GM23338 (cell line): ENCODE measurements around the gene DPYD. TPM values are rescaled to one million over a fixed set of nuclear protein-coding genes. Genes with fewer than 3 reads are reported as not detected.

Source experiments
- ATAC-seq: fragments of 200-7000 bp; cut with Tn5 transposase; 3 replicates; pipeline ENCODE4 v1.9.1; 2020
- DNase-seq: peaks from one replicate; pipeline ENCODE4 v3.0.0-alpha.2; 2015; ENCODE audit warnings: low spot score
- H2AFZ ChIP-seq: fragments of 200-600 bp; sonication (generic); 2 replicates; pipeline ENCODE4 v1.8.0; 2016; ENCODE audit warnings: antibody characterized with exemption, mild to moderate bottlenecking, moderate library complexity
- H3F3A ChIP-seq: fragments of 200-600 bp; sonication (generic); replicated peaks from 2 replicates; pipeline ENCODE4 v1.8.0; 2017; ENCODE audit warnings: antibody characterized with exemption, mixed run types, low read depth
- H3K27ac ChIP-seq: fragments of 200-600 bp; sonication (generic); 2 replicates; pipeline ENCODE4 v1.6.1; 2016; ENCODE audit warnings: low read depth
- H3K27me3 ChIP-seq: fragments of 200-600 bp; sonication (generic); 2 replicates; pipeline ENCODE4 v1.8.0; 2016; ENCODE audit warnings: mild to moderate bottlenecking, mixed run types, moderate library complexity; ENCODE audit not compliant: insufficient read depth
- H3K36me3 ChIP-seq: fragments of 200-600 bp; sonication (generic); 2 replicates; pipeline ENCODE4 v1.8.0; 2016; ENCODE audit warnings: mild to moderate bottlenecking; ENCODE audit not compliant: insufficient read depth
- H3K4me1 ChIP-seq: fragments of 200-600 bp; sonication (generic); 2 replicates; pipeline ENCODE4 v1.8.0; 2016; ENCODE audit warnings: mild to moderate bottlenecking, moderate library complexity; ENCODE audit not compliant: insufficient read depth
- H3K4me2 ChIP-seq: fragments of 200-600 bp; sonication (generic); 2 replicates; pipeline ENCODE4 v1.7.1; 2017; ENCODE audit warnings: mixed run types
- H3K4me3 ChIP-seq: fragments of 200-600 bp; sonication (generic); 2 replicates; pipeline ENCODE4 v1.6.1; 2016; ENCODE audit warnings: mixed run types
- H3K79me2 ChIP-seq: fragments of 200-600 bp; sonication (generic); replicated peaks from 2 replicates; pipeline ENCODE4 v1.8.0; 2017; ENCODE audit warnings: mild to moderate bottlenecking; ENCODE audit not compliant: insufficient read depth
- H3K9me2 ChIP-seq: fragments of 200-600 bp; sonication (generic); 2 replicates; pipeline ENCODE4 v1.8.0; 2017; ENCODE audit not compliant: insufficient read depth
- H4K20me1 ChIP-seq: fragments of 200-600 bp; sonication (generic); replicated peaks from 2 replicates; pipeline ENCODE4 v1.8.0; 2017; ENCODE audit warnings: mild to moderate bottlenecking; ENCODE audit not compliant: insufficient read depth
- H3K27ac Mint-ChIP-seq: 2 replicates; pipeline ENCODE4 v1.8.0; 2020; ENCODE audit warnings: inconsistent platforms, mild to moderate bottlenecking, moderate library complexity, mixed read lengths
- H3K27me3 Mint-ChIP-seq: 3 replicates; pipeline ENCODE4 v1.8.0; 2022; ENCODE audit warnings: low read depth, mild to moderate bottlenecking, moderate library complexity, mixed read lengths, inconsistent platforms; ENCODE audit not compliant: insufficient read depth, poor library complexity
- H3K36me3 Mint-ChIP-seq: 3 replicates; pipeline ENCODE4 v1.8.0; 2021; ENCODE audit warnings: low read depth, mild to moderate bottlenecking, inconsistent platforms, moderate library complexity, mixed read lengths
- H3K4me1 Mint-ChIP-seq: 3 replicates; pipeline ENCODE4 v1.8.0; 2020; ENCODE audit warnings: mild to moderate bottlenecking, inconsistent platforms, mixed read lengths
- H3K4me3 Mint-ChIP-seq: 3 replicates; pipeline ENCODE4 v1.8.0; 2021; ENCODE audit warnings: moderate library complexity, mild to moderate bottlenecking, inconsistent platforms, mixed read lengths
- H3K9me3 Mint-ChIP-seq: 3 replicates; pipeline ENCODE4 v1.8.0; 2020; ENCODE audit warnings: moderate library complexity, mild to moderate bottlenecking, inconsistent platforms, mixed read lengths
- CREB1 ChIP-seq: fragments of 250-450 bp; sonication (Bioruptor Pico); IDR thresholded peaks from 2 replicates; pipeline ENCODE4 v1.5.0; 2020; ENCODE audit warnings: low read depth, mild to moderate bottlenecking, moderate library complexity
- CTCF ChIP-seq, 2 experiments: fragments of 200-600 bp in 1 of 2; sonication (generic) in 1 of 2; conservative IDR thresholded peaks; 2 replicates each; pipeline versions ENCODE4 v1.5.1 to v1.6.1; 2016 to 2017; ENCODE audit warnings: antibody characterized with exemption in 2 of 2, low read depth in 2 of 2, mild to moderate bottlenecking in 2 of 2, moderate library complexity in 1 of 2
- ETS1 ChIP-seq: IDR thresholded peaks from 2 replicates; pipeline ENCODE4 v1.6.1; 2016; ENCODE audit warnings: antibody characterized with exemption
- EZH2 ChIP-seq: fragments of 200-600 bp; sonication (generic); IDR thresholded peaks from one replicate; pipeline ENCODE4 v1.8.0; 2017; ENCODE audit warnings: antibody characterized with exemption, mild to moderate bottlenecking, low read depth; ENCODE audit not compliant: unreplicated experiment
- EZH2phosphoT487 ChIP-seq: fragments of 200-600 bp; sonication (generic); IDR thresholded peaks from one replicate; pipeline ENCODE4 v1.8.1; 2018; ENCODE audit warnings: antibody characterized with exemption; ENCODE audit not compliant: unreplicated experiment
- JUNB ChIP-seq: IDR thresholded peaks from one replicate; pipeline ENCODE4 v1.6.1; 2016; ENCODE audit warnings: antibody characterized with exemption; ENCODE audit not compliant: unreplicated experiment
- NANOG ChIP-seq: IDR thresholded peaks from 2 replicates; pipeline ENCODE4 v1.6.1; 2016; ENCODE audit warnings: antibody characterized with exemption, borderline replicate concordance
- POLR2AphosphoS5 ChIP-seq: IDR thresholded peaks from 2 replicates; pipeline ENCODE4 v1.6.1; 2016; ENCODE audit warnings: antibody characterized with exemption, low read depth
- REST ChIP-seq: IDR thresholded peaks from one replicate; pipeline ENCODE4 v1.6.1; 2018; ENCODE audit warnings: antibody characterized with exemption; ENCODE audit not compliant: unreplicated experiment
- STAT1 ChIP-seq: IDR thresholded peaks from one replicate; pipeline ENCODE4 v1.6.1; 2016; ENCODE audit warnings: antibody characterized with exemption; ENCODE audit not compliant: unreplicated experiment
- ZNF114 ChIP-seq: fragments of 250-450 bp; sonication (Bioruptor Pico); IDR thresholded peaks from 2 replicates; pipeline ENCODE4 v1.5.0; 2020; ENCODE audit warnings: mild to moderate bottlenecking, moderate library complexity
- ZNF331 ChIP-seq: fragments of 250-450 bp; sonication (Bioruptor Pico); IDR thresholded peaks from 2 replicates; pipeline ENCODE4 v1.5.0; 2020; ENCODE audit warnings: low read depth, mild to moderate bottlenecking, moderate library complexity
- ZNF462 ChIP-seq: fragments of 250-450 bp; sonication (Bioruptor Pico); IDR thresholded peaks from 2 replicates; pipeline ENCODE4 v1.5.0; 2020; ENCODE audit warnings: mild to moderate bottlenecking, moderate library complexity
- polyA plus RNA-seq: library from polyadenylated mRNA; unstranded; fragments of >200 nt; fragmentation: Nextera tagmentation; extraction: Ambion mirVana; gene quantifications from 2 replicates; pipeline ENCODE4 v1.2.1, GENCODE V29; 2016
- total RNA-seq: library from RNA; depleted of rRNA; stranded (reverse); fragments of >200 nt; shearing (Covaris generic); gene quantifications from 2 replicates; pipeline ENCODE4 v1.2.3, GENCODE V29; 2014

Gene DPYD
- total and polyA plus RNA-seq, 2 experiments from 2014 or later: 0.50 to 1.6 TPM

GRCh38 chr1:97816927-97817326 lies 103.9 kb downstream of the DPYD start:
- no peaks in the 10 kb centered on the region for H3K9me3 Mint-ChIP-seq
- Histone ChIP-seq H3K27ac (no peak overlapping the region), H3K36me3 (no peaks in the 10 kb centered on the region), H3K4me1 (no peaks in the 10 kb centered on the region), H3K79me2 (no peaks in the 10 kb centered on the region), H3F3A (no peaks in the 10 kb centered on the region), H3K4me2 (no peak overlapping the region), H4K20me1 (no peaks in the 10 kb centered on the region), H3K9me2 (no peaks in the 10 kb centered on the region), H3K4me3 (no peak overlapping the region), H2AFZ (no peak overlapping the region), H3K27me3 (0 out of 2 replicates have a peak, but pooled peaks cover 5% of the 10 kb centered on the region)
- H3K36me3 Mint-ChIP-seq: no peaks in the 10 kb centered on the region
- DNase-seq: no peak
- H3K4me1 Mint-ChIP-seq: peaks cover 6% of the 10 kb centered on the region; the same call in 2 of the 3 replicates
- TF ChIP-seq REST (no peak), ZNF331 (CRISPR knock-in tag) (no peak), NANOG (no peak), EZH2 (no peak), ZNF462 (CRISPR knock-in tag) (no peak), JUNB (no peak), POLR2AphosphoS5 (no peak), EZH2phosphoT487 (no peak), ZNF114 (CRISPR knock-in tag) (no peak), ETS1 (no peak), CTCF (conservative IDR thresholded peaks at IDR 0.05; ENCODE audit: low read depth in 2 of 2) (no peak), STAT1 (no peak), CREB1 (CRISPR knock-in tag) (no peak)
- H3K4me3 Mint-ChIP-seq: no peak overlapping the region
- ATAC-seq: no peak
- H3K27ac Mint-ChIP-seq: no peak overlapping the region
- no peaks in the 10 kb centered on the region for H3K27me3 Mint-ChIP-seq
